BE2C (cell line): ENCODE results near the gene KRT31.

Experiments used
- DNase-seq: peaks from one replicate; pipeline ENCODE4 v3.0.0-alpha.2; 2020
- H3K27me3 ChIP-seq: fragments of 250-450 bp; sonication (Bioruptor Pico); 2 replicates; pipeline ENCODE4 v1.5.1; 2020; ENCODE audit warnings: mild to moderate bottlenecking
- H3K36me3 ChIP-seq: fragments of 250-450 bp; sonication (Bioruptor Pico); 2 replicates; pipeline ENCODE4 v1.5.1; 2020; ENCODE audit warnings: mild to moderate bottlenecking
- H3K4me1 ChIP-seq: fragments of 250-450 bp; sonication (Bioruptor Pico); 2 replicates; pipeline ENCODE4 v1.5.1; 2020
- H3K4me3 ChIP-seq: 2 replicates; pipeline ENCODE4 v1.5.1; 2011; ENCODE audit warnings: low read depth, low read length
- H3K9me3 ChIP-seq: fragments of 250-450 bp; sonication (Bioruptor Pico); 2 replicates; pipeline ENCODE4 v1.5.1; 2020
- CTCF ChIP-seq: IDR thresholded peaks from 2 replicates; pipeline ENCODE4 v1.5.1; 2012; ENCODE audit warnings: mild to moderate bottlenecking, low read depth, low read length

KRT31 gene

GRCh38 chr17:41345992-41346391 is 51.4 kb downstream of the KRT31 start:
- Histone ChIP-seq H3K27me3 (peaks cover 3% of the 10 kb centered on the region; the same call in 1 of the 2 replicates), H3K9me3 (no peaks in the 10 kb centered on the region), H3K36me3 (no peaks in the 10 kb centered on the region), H3K4me1 (no peaks in the 10 kb centered on the region), H3K4me3 (no peak overlapping the region)
- TF ChIP-seq CTCF, result no peak
- no peak for DNase-seq
